Activated CD8-positive, alpha-beta memory T cell treated with anti-CD3 and anti-CD28 coated beads, Interleukin-2, amount 10 ng/mL, durations not matched to agents 7 days and 5 days (primary cell): ENCODE data around the gene ZNF649. TPM values are rescaled to one million over a fixed set of nuclear protein-coding genes. Genes with fewer than 3 reads are reported as not detected.
"Not testable (repeated sequence)": the region's sequence is repeated elsewhere in the genome, so short reads cannot be mapped to it uniquely, and the experiment has no call there.

Experiments used
- ATAC-seq: fragments of 150-1000 bp; cut with Tn5 transposase; one replicate; pipeline ENCODE4 v1.10.0; 2021; ENCODE audit warnings: moderate library complexity
- CTCF ChIA-PET: fragments of 350-600 bp; sonication (Branson Sonifier 250); formaldehyde crosslinking; loops from one replicate; lab custom pipeline; 2021; ENCODE audit warnings: antibody characterized with exemption; lab: Charles Lee
- DNase-seq: peaks from one replicate; pipeline ENCODE4 v3.0.0-alpha.2; 2020
- H3K27ac Mint-ChIP-seq: one replicate; pipeline ENCODE4 v1.8.0; 2021; ENCODE audit warnings: mild to moderate bottlenecking, mixed read lengths
- H3K27me3 Mint-ChIP-seq: one replicate; pipeline ENCODE4 v1.8.0; 2021; ENCODE audit warnings: mixed read lengths
- H3K36me3 Mint-ChIP-seq: one replicate; pipeline ENCODE4 v1.8.0; 2021; ENCODE audit warnings: mild to moderate bottlenecking, mixed read lengths
- H3K4me1 Mint-ChIP-seq: one replicate; pipeline ENCODE4 v1.8.0; 2021; ENCODE audit warnings: mixed read lengths
- H3K4me3 Mint-ChIP-seq: one replicate; pipeline ENCODE4 v1.8.0; 2021; ENCODE audit warnings: mild to moderate bottlenecking, moderate library complexity, mixed read lengths
- H3K9me3 Mint-ChIP-seq: one replicate; pipeline ENCODE4 v1.8.0; 2022; ENCODE audit warnings: low read depth, mixed read lengths
- total RNA-seq, 2 experiments: library from RNA; stranded (reverse); gene quantifications; one replicate each; pipeline ENCODE4 v1.2.3, GENCODE V29; 2021

Gene ZNF649
- total RNA-seq, 2 experiments from 2014 or later = 10.6 to 12.4 TPM

- CTCF ChIA-PET = no interaction called here
- DNase-seq (no peak), ATAC-seq (no peak)
- Mint-ChIP-seq H3K36me3 (peaks cover 18% of the 10 kb centered on the region), H3K27me3 (no peaks in the 10 kb centered on the region), H3K9me3 (peaks cover 47% of the 10 kb centered on the region), H3K4me3 (no peak overlapping the region), H3K27ac (no peak overlapping the region), H3K4me1 (no peaks in the 10 kb centered on the region)
Observed at GRCh38 chr19:51915324-51915867, 10.6 kb upstream of the ZNF649 start.

- CTCF ChIA-PET, DNase-seq, H3K27ac Mint-ChIP-seq, ATAC-seq, H3K4me3 Mint-ChIP-seq, H3K27me3 Mint-ChIP-seq: not testable (repeated sequence)
- Mint-ChIP-seq H3K36me3 (peaks cover 38% of the 10 kb centered on the region), H3K9me3 (peaks cover 31% of the 10 kb centered on the region), H3K4me1 (peaks cover 20% of the 10 kb centered on the region)
Observed at GRCh38 chr19:51907981-51908380, 3.2 kb upstream of the ZNF649 start.

GRCh38 chr19:51906108-51906507 is 1.3 kb upstream of the ZNF649 start:
- ATAC-seq, H3K27me3 Mint-ChIP-seq, H3K27ac Mint-ChIP-seq, DNase-seq, CTCF ChIA-PET, H3K4me3 Mint-ChIP-seq: not testable (repeated sequence)
- H3K9me3 Mint-ChIP-seq = peaks cover 37% of the 10 kb centered on the region
- H3K36me3 Mint-ChIP-seq = peaks cover 50% of the 10 kb centered on the region
- H3K4me1 Mint-ChIP-seq = peaks cover 24% of the 10 kb centered on the region

GRCh38 chr19:51905639-51906038 is 822 bp upstream of the ZNF649 start:
- CTCF ChIA-PET, H3K27me3 Mint-ChIP-seq, H3K27ac Mint-ChIP-seq, DNase-seq, ATAC-seq, H3K4me3 Mint-ChIP-seq: not testable (repeated sequence)
- peaks cover 41% of the 10 kb centered on the region for H3K9me3 Mint-ChIP-seq
- peaks cover 55% of the 10 kb centered on the region for H3K36me3 Mint-ChIP-seq
- H3K4me1 Mint-ChIP-seq = peaks cover 24% of the 10 kb centered on the region

GRCh38 chr19:51905206-51905605 is 389 bp upstream of the ZNF649 start:
- Mint-ChIP-seq H3K9me3 (peaks cover 41% of the 10 kb centered on the region), H3K27ac (peak overlapping the region; percentile 95), H3K4me1 (peaks cover 24% of the 10 kb centered on the region), H3K27me3 (no peaks in the 10 kb centered on the region), H3K36me3 (peaks cover 59% of the 10 kb centered on the region), H3K4me3 (peak overlapping the region; percentile 93)
- CTCF ChIA-PET = no interaction called here
- ATAC-seq (no peak), DNase-seq (no peak)

- ATAC-seq (no peak), DNase-seq (no peak)
- Mint-ChIP-seq H3K27ac (no peak overlapping the region), H3K27me3 (no peaks in the 10 kb centered on the region), H3K4me3 (peak overlapping the region; percentile 31), H3K4me1 (peaks cover 24% of the 10 kb centered on the region), H3K9me3 (peaks cover 43% of the 10 kb centered on the region), H3K36me3 (peaks cover 76% of the 10 kb centered on the region)
- CTCF ChIA-PET = interaction anchor here (1.6 kb wide), 1 partner anchor 12 kb away, joined by 4 read pairs; no protein-coding TSS in a partner anchor
Observed at GRCh38 chr19:51903192-51903591, 1.6 kb downstream of the ZNF649 start.

- H3K27me3 Mint-ChIP-seq = no peaks in the 10 kb centered on the region
- peaks cover 90% of the 10 kb centered on the region for H3K36me3 Mint-ChIP-seq
- H3K9me3 Mint-ChIP-seq = peaks cover 45% of the 10 kb centered on the region
- no peak overlapping the region for H3K4me3 Mint-ChIP-seq
- CTCF ChIA-PET = interaction anchor here (0.7 kb wide), 1 partner anchor 33 kb away, joined by 3 read pairs; no protein-coding TSS in a partner anchor
- H3K27ac Mint-ChIP-seq = no peak overlapping the region
- DNase-seq = no peak
- H3K4me1 Mint-ChIP-seq = peaks cover 24% of the 10 kb centered on the region
- no peak for ATAC-seq
Observed at GRCh38 chr19:51901860-51902259, 3.0 kb downstream of the ZNF649 start.

GRCh38 chr19:51891193-51891747 is 13.5 kb downstream of the ZNF649 start:
- no peak overlapping the region for H3K27ac Mint-ChIP-seq
- no peak for ATAC-seq
- peaks cover 52% of the 10 kb centered on the region for H3K9me3 Mint-ChIP-seq
- no peaks in the 10 kb centered on the region for H3K27me3 Mint-ChIP-seq
- H3K4me3 Mint-ChIP-seq = no peak overlapping the region
- H3K36me3 Mint-ChIP-seq = peaks cover 93% of the 10 kb centered on the region
- peaks cover 12% of the 10 kb centered on the region for H3K4me1 Mint-ChIP-seq
- CTCF ChIA-PET = interaction anchor here (0.8 kb wide), 1 partner anchor 12 kb away, joined by 4 read pairs; no protein-coding TSS in a partner anchor
- no peak for DNase-seq

GRCh38 chr19:51889934-51890333 is 14.9 kb downstream of the ZNF649 start:
- Mint-ChIP-seq H3K4me3 (no peak overlapping the region), H3K27ac (no peak overlapping the region), H3K27me3 (no peaks in the 10 kb centered on the region), H3K9me3 (peaks cover 51% of the 10 kb centered on the region), H3K4me1 (peaks cover 12% of the 10 kb centered on the region), H3K36me3 (peaks cover 90% of the 10 kb centered on the region)
- ATAC-seq = no peak
- CTCF ChIA-PET = no interaction called here
- no peak for DNase-seq

- peak within 1 kb of the TSS; percentile 81 for H3K27ac Mint-ChIP-seq
Observed at GRCh38 chr19:51887522-51888498, 17.0 kb downstream of the ZNF649 start, which contains the start of gene ZNF577. ZNF577 (minus strand) TSS chr19:51887951; CDS start chr19:51880382, 7,569 bp downstream.

GRCh38 chr19:51884713-51885112 is 20.1 kb downstream of the ZNF649 start:
- Mint-ChIP-seq H3K27me3 (no peaks in the 10 kb centered on the region), H3K27ac (no peak overlapping the region), H3K9me3 (peaks cover 38% of the 10 kb centered on the region), H3K4me1 (peaks cover 12% of the 10 kb centered on the region), H3K4me3 (no peak overlapping the region), H3K36me3 (peaks cover 71% of the 10 kb centered on the region)
- CTCF ChIA-PET = no interaction called here
- no peak for ATAC-seq
- DNase-seq = no peak

More at GRCh38 chr19:51887522-51888498, 17.0 kb downstream of the ZNF649 start, which contains the start of gene ZNF577:
- DNase-seq (peak; percentile 88), ATAC-seq (peak; percentile 93)
- Mint-ChIP-seq H3K27me3 (no peaks in the 10 kb centered on the region), H3K4me1 (peaks cover 12% of the 10 kb centered on the region), H3K4me3 (peak within 1 kb of the TSS; percentile 84), H3K36me3 (peaks cover 79% of the 10 kb centered on the region), H3K9me3 (peaks cover 39% of the 10 kb centered on the region)
- CTCF ChIA-PET = no interaction called here

- H3K36me3 Mint-ChIP-seq = peaks cover 63% of the 10 kb centered on the region
- peaks cover 34% of the 10 kb centered on the region for H3K9me3 Mint-ChIP-seq
Observed at GRCh38 chr19:51882518-51882917, 22.3 kb downstream of the ZNF649 start.

GRCh38 chr19:51873097-51873496 is 31.7 kb downstream of the ZNF649 start:
- no peak for DNase-seq
- Mint-ChIP-seq H3K36me3 (peaks cover 52% of the 10 kb centered on the region), H3K27me3 (no peaks in the 10 kb centered on the region), H3K9me3 (peaks cover 61% of the 10 kb centered on the region), H3K4me3 (no peak overlapping the region), H3K4me1 (no peaks in the 10 kb centered on the region), H3K27ac (no peak overlapping the region)
- CTCF ChIA-PET = no interaction called here
- ATAC-seq = no peak

More at GRCh38 chr19:51882518-51882917, 22.3 kb downstream of the ZNF649 start:
- ATAC-seq (no peak), DNase-seq (no peak)
- H3K4me3 Mint-ChIP-seq = no peak overlapping the region
- H3K4me1 Mint-ChIP-seq = peaks cover 5% of the 10 kb centered on the region
- H3K27ac Mint-ChIP-seq = no peak overlapping the region
- CTCF ChIA-PET = no interaction called here
- H3K27me3 Mint-ChIP-seq = no peaks in the 10 kb centered on the region
